SU-DHL-6 (cell line): ENCODE data around the gene GTF2F2.

Experiments used
- CTCF ChIP-seq: fragments of 200-600 bp; sonication (generic); IDR thresholded peaks from one replicate; pipeline ENCODE4 v1.5.1; 2017; ENCODE audit warnings: antibody characterized with exemption, mild to moderate bottlenecking, low read length, moderate library complexity; ENCODE audit not compliant: insufficient read depth, poor library complexity, severe bottlenecking
- EZH2phosphoT487 ChIP-seq: fragments of 200-600 bp; sonication (generic), shearing (Covaris generic); conservative IDR thresholded peaks from 2 replicates; pipeline ENCODE4 v1.6.1; 2018; ENCODE audit warnings: mild to moderate bottlenecking, antibody characterized with exemption, low read length, moderate library complexity, mixed read lengths

- TF ChIP-seq CTCF (no peak), EZH2phosphoT487 (no peak)
Observed at GRCh38 chr13:45078003-45078402, 42.3 kb upstream of the GTF2F2 start.
